ENCODE results near the gene CUEDC1.
A peak's percentile ranks its signal among the peaks of the same experiment; 100 is the strongest.

CUEDC1 gene

DNA sequence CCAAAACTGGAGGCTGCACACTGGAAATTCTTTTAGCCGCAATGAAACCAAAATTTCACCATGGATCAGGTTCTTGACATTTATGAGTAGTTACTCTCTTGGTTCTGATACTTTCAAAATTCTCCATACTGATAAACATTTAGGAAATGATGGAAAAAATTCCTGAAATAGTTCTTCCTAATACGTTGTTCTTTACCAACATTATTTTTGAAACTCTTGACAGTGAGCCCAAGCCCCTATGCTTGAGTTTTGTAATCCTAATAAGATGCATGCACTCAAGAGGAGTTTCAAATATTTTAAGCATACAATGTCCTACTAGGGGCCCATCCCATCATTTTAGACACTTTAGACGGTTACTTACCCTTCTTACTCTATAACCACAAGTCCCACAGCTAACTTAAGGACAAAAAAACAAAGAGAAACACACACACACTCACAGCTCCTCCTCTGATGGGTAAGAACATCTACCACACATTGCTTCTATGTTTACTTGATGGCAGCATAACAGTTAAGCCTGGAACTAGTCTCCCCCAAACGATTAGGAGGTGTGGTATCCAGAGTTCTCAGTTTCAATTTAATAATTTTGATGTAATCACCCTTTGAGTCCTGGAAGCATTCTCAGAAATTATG lies 29.2 kb upstream of the CUEDC1 start:
- H3K36me3 ChIP-seq (ENCODE audit: insufficient read depth, low read length): peaks cover 57% of the 10 kb centered on the region
- ATAC-seq (ENCODE audit: insufficient read depth, low read depth): no peak
- H3K27ac ChIP-seq (ENCODE audit: low read length): no peak overlapping the region
- peak overlapping the region; percentile 68 for H3K4me2 ChIP-seq (ENCODE audit: insufficient read depth, low read length)
- no peak for DNase-seq
- H3K79me2 ChIP-seq (ENCODE audit: insufficient read depth, low read length): peaks cover 74% of the 10 kb centered on the region
- no peak overlapping the region for H2AFZ ChIP-seq (ENCODE audit: low read depth, low read length)
- peaks cover 61% of the 10 kb centered on the region for H3K4me1 ChIP-seq (ENCODE audit: insufficient read depth, low read length)
- H3K9me3 ChIP-seq (ENCODE audit: insufficient read depth, low read length, severe bottlenecking): no peaks in the 10 kb centered on the region
- H3K9ac ChIP-seq (ENCODE audit: low read depth, low read length): 0 out of 2 replicates have a peak overlapping the region, but pooled peaks have one; percentile 11
- H3K4me3 ChIP-seq (ENCODE audit: low read depth in 1 of 2, low read length in 2 of 2): no peak overlapping the region
- TF ChIP-seq EZH2 (IDR thresholded peaks at IDR 0.05; ENCODE audit: borderline replicate concordance, low read depth, low read length, severe bottlenecking): no peak
- TF ChIP-seq, protein P1, sequence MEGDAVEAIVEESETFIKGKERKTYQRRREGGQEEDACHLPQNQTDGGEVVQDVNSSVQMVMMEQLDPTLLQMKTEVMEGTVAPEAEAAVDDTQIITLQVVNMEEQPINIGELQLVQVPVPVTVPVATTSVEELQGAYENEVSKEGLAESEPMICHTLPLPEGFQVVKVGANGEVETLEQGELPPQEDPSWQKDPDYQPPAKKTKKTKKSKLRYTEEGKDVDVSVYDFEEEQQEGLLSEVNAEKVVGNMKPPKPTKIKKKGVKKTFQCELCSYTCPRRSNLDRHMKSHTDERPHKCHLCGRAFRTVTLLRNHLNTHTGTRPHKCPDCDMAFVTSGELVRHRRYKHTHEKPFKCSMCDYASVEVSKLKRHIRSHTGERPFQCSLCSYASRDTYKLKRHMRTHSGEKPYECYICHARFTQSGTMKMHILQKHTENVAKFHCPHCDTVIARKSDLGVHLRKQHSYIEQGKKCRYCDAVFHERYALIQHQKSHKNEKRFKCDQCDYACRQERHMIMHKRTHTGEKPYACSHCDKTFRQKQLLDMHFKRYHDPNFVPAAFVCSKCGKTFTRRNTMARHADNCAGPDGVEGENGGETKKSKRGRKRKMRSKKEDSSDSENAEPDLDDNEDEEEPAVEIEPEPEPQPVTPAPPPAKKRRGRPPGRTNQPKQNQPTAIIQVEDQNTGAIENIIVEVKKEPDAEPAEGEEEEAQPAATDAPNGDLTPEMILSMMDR (IDR thresholded peaks at IDR 0.05; ENCODE audit: borderline replicate concordance, extremely low read depth, low read length, poor library complexity, severe bottlenecking): no peak
- H4K20me1 ChIP-seq (ENCODE audit: insufficient read depth, low read length): peaks cover 51% of the 10 kb centered on the region
- no peaks in the 10 kb centered on the region for H3K27me3 ChIP-seq (ENCODE audit: insufficient read depth, low read length, poor library complexity)

DNA sequence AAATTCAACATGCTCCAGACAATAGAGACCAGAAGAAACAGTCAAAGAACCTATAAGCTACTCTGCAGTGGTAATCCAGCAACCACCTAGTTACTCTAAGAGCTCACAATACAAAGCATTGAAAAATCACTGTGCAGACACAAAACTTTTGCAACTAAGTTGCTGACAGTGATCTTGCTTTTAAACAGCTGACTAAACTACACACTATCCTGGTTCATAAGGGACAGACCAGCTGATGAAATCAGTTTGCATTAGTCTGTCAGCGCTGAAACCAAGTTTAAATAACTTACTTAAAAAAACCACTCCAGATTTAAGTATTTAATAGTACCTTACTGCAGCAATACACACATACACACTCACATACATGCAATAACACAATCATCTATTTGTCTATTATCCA lies 28.2 kb upstream of the CUEDC1 start:
- Histone ChIP-seq H3K4me3 (ENCODE audit: low read depth in 1 of 2, low read length in 2 of 2) (no peak overlapping the region), H4K20me1 (ENCODE audit: insufficient read depth, low read length) (peaks cover 58% of the 10 kb centered on the region), H3K27ac (ENCODE audit: low read length) (no peak overlapping the region), H3K36me3 (ENCODE audit: insufficient read depth, low read length) (peaks cover 65% of the 10 kb centered on the region), H2AFZ (ENCODE audit: low read depth, low read length) (no peak overlapping the region), H3K4me1 (ENCODE audit: insufficient read depth, low read length) (peaks cover 53% of the 10 kb centered on the region), H3K4me2 (ENCODE audit: insufficient read depth, low read length) (peak overlapping the region; percentile 68; the same call in 1 of the 2 replicates), H3K9me3 (ENCODE audit: insufficient read depth, low read length, severe bottlenecking) (no peaks in the 10 kb centered on the region), H3K79me2 (ENCODE audit: insufficient read depth, low read length) (peaks cover 77% of the 10 kb centered on the region), H3K27me3 (ENCODE audit: insufficient read depth, low read length, poor library complexity) (no peaks in the 10 kb centered on the region), H3K9ac (ENCODE audit: low read depth, low read length) (no peak overlapping the region)
- ATAC-seq (ENCODE audit: insufficient read depth, low read depth) (no peak), DNase-seq (no peak)
- no peak for TF ChIP-seq EZH2 (IDR thresholded peaks at IDR 0.05; ENCODE audit: borderline replicate concordance, low read depth, low read length, severe bottlenecking)
- TF ChIP-seq, protein P1 (IDR thresholded peaks at IDR 0.05; ENCODE audit: borderline replicate concordance, extremely low read depth, low read length, poor library complexity, severe bottlenecking): no peak

DNA sequence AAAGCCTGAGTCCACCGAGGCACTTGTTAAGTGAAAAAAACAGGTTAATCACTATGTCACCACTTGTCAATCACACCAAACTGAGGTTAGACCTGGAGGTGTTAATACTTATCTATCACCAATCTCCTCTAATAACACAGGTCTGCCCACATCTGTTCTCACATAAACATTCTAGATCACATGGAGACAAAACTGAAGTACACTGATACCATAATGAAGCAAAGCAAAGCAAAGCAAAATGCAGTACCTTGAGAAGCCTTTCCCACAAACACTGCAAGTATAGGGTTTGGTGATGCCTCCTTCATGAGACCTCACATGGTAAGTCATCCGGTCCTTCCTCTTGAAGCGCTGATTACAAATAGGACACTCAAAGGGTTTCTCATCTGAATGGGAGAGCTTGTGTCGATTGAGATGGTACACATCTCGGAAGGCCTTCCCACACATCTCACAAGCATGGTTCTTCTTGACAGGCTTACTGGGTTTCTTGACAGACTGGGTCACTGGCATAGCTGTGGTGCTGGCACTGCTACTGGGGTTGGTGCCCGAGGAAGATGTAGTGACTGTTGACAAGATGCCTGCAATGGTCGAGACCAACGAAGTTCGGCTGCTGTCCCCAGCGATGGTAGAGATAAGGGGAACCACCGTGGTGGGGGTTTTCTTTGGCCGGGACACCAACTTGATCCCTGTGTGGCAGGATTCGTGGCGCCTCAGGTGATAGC lies 27.4 kb upstream of the CUEDC1 start:
- Histone ChIP-seq H3K9ac (ENCODE audit: low read depth, low read length) (no peak overlapping the region), H3K27ac (ENCODE audit: low read length) (no peak overlapping the region), H3K4me2 (ENCODE audit: insufficient read depth, low read length) (peak overlapping the region; percentile 68), H3K79me2 (ENCODE audit: insufficient read depth, low read length) (peaks cover 73% of the 10 kb centered on the region), H3K4me1 (ENCODE audit: insufficient read depth, low read length) (peaks cover 53% of the 10 kb centered on the region), H3K36me3 (ENCODE audit: insufficient read depth, low read length) (peaks cover 73% of the 10 kb centered on the region), H3K9me3 (ENCODE audit: insufficient read depth, low read length, severe bottlenecking) (no peaks in the 10 kb centered on the region), H4K20me1 (ENCODE audit: insufficient read depth, low read length) (peaks cover 58% of the 10 kb centered on the region), H3K27me3 (ENCODE audit: insufficient read depth, low read length, poor library complexity) (no peaks in the 10 kb centered on the region), H2AFZ (ENCODE audit: low read depth, low read length) (no peak overlapping the region), H3K4me3 (ENCODE audit: low read depth in 1 of 2, low read length in 2 of 2) (peak overlapping the region in 1 of 2 experiments; percentile 4; a peak in 1 of 4 replicates)
- DNase-seq (no peak), ATAC-seq (ENCODE audit: insufficient read depth, low read depth) (no peak)
- no peak for TF ChIP-seq EZH2 (IDR thresholded peaks at IDR 0.05; ENCODE audit: borderline replicate concordance, low read depth, low read length, severe bottlenecking)
- TF ChIP-seq, protein P1 (IDR thresholded peaks at IDR 0.05; ENCODE audit: borderline replicate concordance, extremely low read depth, low read length, poor library complexity, severe bottlenecking): no peak

All from DND-41 (cell line).